H1 (cell line): ENCODE measurements around the gene RGS14. TPM values are rescaled to one million over a fixed set of nuclear protein-coding genes. Genes with fewer than 3 reads are reported as not detected.
A peak's percentile ranks its signal among the peaks of the same experiment; 100 is the strongest.

Experiments
- CTCF ChIA-PET: fragments of 300-600 bp; sonication (Branson Sonifier 250); formaldehyde crosslinking; loops from one replicate; lab custom pipeline; 2021; ENCODE audit not compliant: partially characterized antibody; lab: Charles Lee
- POLR2A ChIA-PET: fragments of 300-600 bp; sonication (Branson Sonifier 250); formaldehyde crosslinking; loops from one replicate; lab custom pipeline; 2021; ENCODE audit warnings: inconsistent platforms; ENCODE audit not compliant: partially characterized antibody; lab: Charles Lee
- DNase-seq, 2 experiments: peaks; one replicate each; pipeline versions ENCODE4 v3.0.0 to v3.0.0-alpha.2; 2010 to 2022; ENCODE audit warnings: low spot score in 2 of 2, low read depth in 1 of 2, mixed read lengths in 1 of 2
- FAIRE-seq: peaks from 2 replicates; lab custom pipeline; 2011; peaks lifted over from hg19 to GRCh38; lab: Jason Lieb, UNC
- H2AFZ ChIP-seq: 2 replicates; pipeline ENCODE4 v1.8.1; 2012; ENCODE audit warnings: low read length, inconsistent platforms
- H2AK5ac ChIP-seq: 2 replicates; pipeline ENCODE4 v1.6.1; 2013; ENCODE audit warnings: low read depth, low read length
- H2BK120ac ChIP-seq: replicated peaks from 2 replicates; pipeline ENCODE3; 2013; ENCODE audit warnings: low read depth, low read length, inconsistent platforms
- H2BK12ac ChIP-seq: 2 replicates; pipeline ENCODE4 v1.6.1; 2013; ENCODE audit warnings: low read depth, low read length
- H2BK15ac ChIP-seq: 2 replicates; pipeline ENCODE4 v1.6.1; 2013; ENCODE audit warnings: low read length
- H2BK20ac ChIP-seq: 2 replicates; pipeline ENCODE4 v1.6.1; 2013; ENCODE audit warnings: low read length
- H2BK5ac ChIP-seq: 2 replicates; pipeline ENCODE4 v1.6.1; 2013; ENCODE audit warnings: low read depth, low read length
- H3K14ac ChIP-seq: 2 replicates; pipeline ENCODE4 v1.6.1; 2013; ENCODE audit warnings: inconsistent platforms; ENCODE audit not compliant: insufficient read length
- H3K18ac ChIP-seq: 2 replicates; pipeline ENCODE4 v1.6.1; 2013; ENCODE audit warnings: low read length; ENCODE audit errors: extremely low read depth
- H3K23ac ChIP-seq: 2 replicates; pipeline ENCODE4 v1.6.1; 2013; ENCODE audit warnings: inconsistent platforms; ENCODE audit not compliant: insufficient read length
- H3K23me2 ChIP-seq: 2 replicates; pipeline ENCODE4 v1.6.1; 2013; ENCODE audit warnings: low read depth, low read length
- H3K27ac ChIP-seq: 2 replicates; pipeline ENCODE4 v1.6.1; 2011; ENCODE audit warnings: low read depth, low read length, inconsistent platforms
- H3K27me3 ChIP-seq, 4 experiments: replicated peaks in 1 of 4; 1 replicate in 1 of 4; 2 replicates in 3 of 4; pipeline versions ENCODE4 v1.6.1 to v1.8.1; 2011 to 2013; ENCODE audit warnings: low read length in 3 of 4, mild to moderate bottlenecking in 3 of 4, inconsistent platforms in 2 of 4, mixed read lengths in 2 of 4, moderate library complexity in 1 of 4; ENCODE audit not compliant: control insufficient read depth in 3 of 4, insufficient read depth in 3 of 4; ENCODE audit errors: extremely low read depth in 1 of 4
- H3K36me3 ChIP-seq, 4 experiments: 2 replicates each; pipeline versions ENCODE4 v1.6.1 to v1.8.1; 2011 to 2013; ENCODE audit warnings: mild to moderate bottlenecking in 4 of 4, low read length in 3 of 4, moderate library complexity in 2 of 4, control low read depth in 1 of 4, inconsistent platforms in 1 of 4; ENCODE audit not compliant: insufficient read depth in 4 of 4, control insufficient read depth in 2 of 4
- H3K4ac ChIP-seq: replicated peaks from 2 replicates; pipeline ENCODE3; 2013; ENCODE audit warnings: low read length, low read depth, mixed read lengths, inconsistent platforms; ENCODE audit not compliant: insufficient read length
- H3K4me1 ChIP-seq, 4 experiments: replicated peaks in 1 of 4; 1 replicate in 1 of 4; 2 replicates in 3 of 4; pipeline versions ENCODE4 v1.6.1 to v1.8.1; 2011 to 2013; ENCODE audit warnings: low read length in 3 of 4, inconsistent platforms in 2 of 4, mixed read lengths in 1 of 4; ENCODE audit not compliant: insufficient read depth in 4 of 4, control insufficient read depth in 3 of 4
- H3K4me2 ChIP-seq, 2 experiments: 2 replicates each; pipeline versions ENCODE4 v1.6.1 to v1.8.1; 2011 to 2013; ENCODE audit warnings: low read depth in 2 of 2, low read length in 2 of 2, control low read depth in 1 of 2, inconsistent platforms in 1 of 2, mild to moderate bottlenecking in 1 of 2; ENCODE audit not compliant: insufficient read depth in 1 of 2
- H3K4me3 ChIP-seq, 4 experiments: fragments of 200-600, 300-600 bp in 1 of 4; sonication (generic), shearing (Covaris generic), sonication (Bioruptor Twin) in 1 of 4; 2 replicates each; pipeline versions ENCODE4 v1.5.1 to v1.8.1; 2011 to 2016; ENCODE audit warnings: low read length in 4 of 4, low read depth in 3 of 4, control low read depth in 2 of 4, inconsistent platforms in 2 of 4, mild to moderate bottlenecking in 2 of 4, mixed read lengths in 1 of 4, moderate library complexity in 1 of 4; ENCODE audit not compliant: insufficient read depth in 2 of 4; ENCODE audit errors: extremely low read depth in 1 of 4
- H3K56ac ChIP-seq: replicated peaks from 2 replicates; pipeline ENCODE3; 2013; ENCODE audit warnings: low read depth, mild to moderate bottlenecking, mixed read lengths, low read length, inconsistent platforms; ENCODE audit not compliant: insufficient read length
- H3K79me1 ChIP-seq: 2 replicates; pipeline ENCODE4 v1.6.1; 2013; ENCODE audit warnings: low read depth, low read length, control low read depth
- H3K79me2 ChIP-seq, 2 experiments: 2 replicates each; pipeline versions ENCODE4 v1.6.1 to v1.8.1; 2012 to 2013; ENCODE audit warnings: low read length in 2 of 2, mild to moderate bottlenecking in 2 of 2, inconsistent platforms in 1 of 2; ENCODE audit not compliant: insufficient read depth in 2 of 2, control insufficient read depth in 1 of 2
- H3K9ac ChIP-seq, 4 experiments: replicated peaks in 1 of 4; 1 replicate in 1 of 4; 2 replicates in 3 of 4; pipeline versions ENCODE4 v1.6.1 to v1.8.1; 2011 to 2013; ENCODE audit warnings: low read depth in 3 of 4, low read length in 3 of 4, control low read depth in 2 of 4, mild to moderate bottlenecking in 2 of 4, moderate library complexity in 2 of 4, inconsistent platforms in 1 of 4; ENCODE audit errors: extremely low read depth in 1 of 4
- H3K9me3 ChIP-seq, 2 experiments: 2 replicates each; pipeline versions ENCODE4 v1.6.1 to v1.8.1; 2012 to 2013; ENCODE audit warnings: mild to moderate bottlenecking in 2 of 2, moderate library complexity in 2 of 2, control low read depth in 1 of 2, inconsistent platforms in 1 of 2, low read depth in 1 of 2, low read length in 1 of 2, mixed read lengths in 1 of 2; ENCODE audit not compliant: insufficient read depth in 2 of 2
- H4K20me1 ChIP-seq, 2 experiments: replicated peaks in 1 of 2; 2 replicates each; pipeline versions ENCODE3 to v1.8.1; 2011 to 2013; ENCODE audit warnings: inconsistent platforms in 2 of 2, low read length in 2 of 2, mild to moderate bottlenecking in 1 of 2; ENCODE audit not compliant: insufficient read depth in 2 of 2, control insufficient read depth in 1 of 2
- H4K5ac ChIP-seq: 2 replicates; pipeline ENCODE4 v1.6.1; 2013; ENCODE audit warnings: low read length, low read depth, mixed read lengths, inconsistent platforms; ENCODE audit not compliant: insufficient read length
- H4K8ac ChIP-seq: 2 replicates; pipeline ENCODE4 v1.8.0; 2013; ENCODE audit warnings: mild to moderate bottlenecking, moderate library complexity, low read length, inconsistent platforms; ENCODE audit not compliant: insufficient read depth; ENCODE audit errors: extremely low read depth
- H4K91ac ChIP-seq: replicated peaks from 2 replicates; pipeline ENCODE3; 2013; ENCODE audit warnings: low read length, mixed read lengths, inconsistent platforms; ENCODE audit not compliant: insufficient read length
- JUN ChIP-seq: IDR thresholded peaks from 2 replicates; pipeline ENCODE4 v1.6.1; 2011; ENCODE audit warnings: low read depth, mild to moderate bottlenecking, improper control_type of control experiment, low read length
- RAD21 ChIP-seq, 2 experiments: IDR thresholded peaks in 1 of 2; conservative IDR thresholded peaks in 1 of 2; 2 replicates each; pipeline ENCODE4 v1.6.1; 2011; ENCODE audit warnings: low read depth in 2 of 2, low read length in 2 of 2, improper control_type of control experiment in 1 of 2, inconsistent platforms in 1 of 2, mild to moderate bottlenecking in 1 of 2, moderate library complexity in 1 of 2
- WGBS, 2 experiments: shearing (Covaris generic) in 1 of 2; methylation state at CpG; one replicate each; pipeline versions ENCODE4 v1.1.6 to v1.1.7; 2013 to 2015; ENCODE audit warnings: low lambda C conversion rate in 2 of 2, mixed read lengths in 2 of 2, inconsistent platforms in 1 of 2, low coverage in 1 of 2, missing lambda C conversion rate in 1 of 2; ENCODE audit not compliant: insufficient replicate concordance in 2 of 2, insufficient coverage in 1 of 2, insufficient read length in 1 of 2; ENCODE audit errors: extremely low coverage in 1 of 2, missing lambda C conversion rate in 1 of 2; 5-methylcytosine and 5-hydroxymethylcytosine counted together
- polyA plus RNA-seq, 7 experiments: library from polyadenylated mRNA; depleted of rRNA in 3 of 7; stranded (reverse) in 5 of 7; unstranded in 2 of 7; fragments of >200 nt in 5 of 7; fragments of 200-250 nt in 2 of 7; gene quantifications; 1 replicate in 5 of 7; 2 replicates in 1 of 7; 4 replicates in 1 of 7; pipeline versions ENCODE4 v1.2.1 to v1.2.3, GENCODE V29; 2011 to 2013; ENCODE audit warnings: missing spikeins in 2 of 7, mixed read lengths in 2 of 7
- total RNA-seq: library from RNA; stranded (reverse); fragmentation: NEBNext Ultra II Directional; extraction: Animal tissue kit (Norgen Biotek cat#: 25700); gene quantifications from 2 replicates; pipeline ENCODE4 v1.2.1, GENCODE V29; 2021
- TF ChIP-seq, protein P1 (sequence below), 3 experiments: IDR thresholded peaks; 1 replicate in 2 of 3; 2 replicates in 1 of 3; pipeline versions ENCODE4 v1.5.1 to v1.6.1; 2011; ENCODE audit warnings: low read length in 3 of 3, mild to moderate bottlenecking in 3 of 3, inconsistent platforms in 2 of 3, low read depth in 1 of 3, moderate library complexity in 1 of 3; ENCODE audit not compliant: insufficient read depth in 1 of 3; ENCODE audit errors: control extremely low read depth in 1 of 3

Gene RGS14
- total and polyA plus RNA-seq, 2 of the 8 experiments (the other 6 are each of a cell fraction or from before 2014, with no cell fraction given): 24.4 to 46.1 TPM

DNA sequence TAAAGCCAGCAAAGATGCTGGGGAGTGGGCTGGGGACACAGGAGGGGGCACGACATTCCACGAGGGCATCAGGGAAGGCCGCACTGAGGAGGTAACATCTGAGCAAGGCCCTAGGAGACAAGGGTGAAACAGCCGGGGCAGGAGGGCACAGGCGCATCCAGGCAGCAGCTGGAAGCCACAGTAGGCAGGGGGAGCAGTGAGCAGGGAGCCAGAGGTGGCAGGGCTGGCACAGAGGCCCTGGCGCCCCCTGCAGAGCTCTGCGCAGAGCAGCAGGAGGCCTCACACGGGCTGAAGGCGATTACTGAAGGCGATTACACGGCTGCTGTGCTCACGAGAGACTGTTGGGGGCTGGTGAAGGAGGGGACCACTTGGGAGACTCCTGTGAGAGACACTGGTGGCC, 21.6 kb upstream of the RGS14 start:
- Histone ChIP-seq H3K4me3 (no peak overlapping the region), H3K27ac (peak overlapping the region; percentile 64; the same call in 1 of the 2 replicates), H2BK120ac (no peak overlapping the region), H3K4me2 (no peak overlapping the region; a peak in 1 of 4 replicates), H2AFZ (no peak overlapping the region), H4K5ac (no peak overlapping the region), H4K8ac (no peak overlapping the region), H3K56ac (no peak overlapping the region), H3K79me1 (peaks cover 9% of the 10 kb centered on the region), H3K18ac (no peak overlapping the region), H4K20me1 (peaks cover 0 to 17% of the 10 kb centered on the region in 2 experiments), H2AK5ac (no peak overlapping the region), H4K91ac (no peak overlapping the region), H3K27me3 (no peaks in the 10 kb centered on the region), H3K36me3 (peaks cover 22 to 33% (median 32%) of the 10 kb centered on the region in 4 experiments), H2BK20ac (no peak overlapping the region), H3K4me1 (peaks cover 0 to 5% (median 3%) of the 10 kb centered on the region in 4 experiments; a peak in 4 of 7 replicates), H3K4ac (no peak overlapping the region), H2BK15ac (no peak overlapping the region), H3K23ac (no peak overlapping the region), H3K23me2 (no peaks in the 10 kb centered on the region), H3K9me3 (no peaks in the 10 kb centered on the region), H3K14ac (no peak overlapping the region), H2BK12ac (no peak overlapping the region), H3K79me2 (peaks cover 3 to 8% of the 10 kb centered on the region in 2 experiments; a peak in 2 of 4 replicates), H2BK5ac (peak overlapping the region; percentile 60; the same call in 1 of the 2 replicates), H3K9ac (no peak overlapping the region)
- no peak for DNase-seq
- CTCF ChIA-PET: interaction anchor here (0.9 to 10.3 kb wide), 14 partner anchors 8 to 103 kb away, joined by 3 to 100 read pairs (median 4); partner anchors contain the start of genes LMAN2 and RGS14
- 84% methylated on average over 12 of the region's 12 CpGs; no CpG with 5 or more reads in 1 of the 2 experiments for WGBS, 2 experiments
- TF ChIP-seq JUN (no peak), RAD21 (IDR thresholded peaks at IDR 0.05 in 1 of 2, conservative IDR thresholded peaks at IDR 0.05 in 1 of 2; ENCODE audit: low read depth in 2 of 2, low read length in 2 of 2) (peak; percentile 13 to 27; a peak in 1 of 4 replicates)
- TF ChIP-seq, protein P1, sequence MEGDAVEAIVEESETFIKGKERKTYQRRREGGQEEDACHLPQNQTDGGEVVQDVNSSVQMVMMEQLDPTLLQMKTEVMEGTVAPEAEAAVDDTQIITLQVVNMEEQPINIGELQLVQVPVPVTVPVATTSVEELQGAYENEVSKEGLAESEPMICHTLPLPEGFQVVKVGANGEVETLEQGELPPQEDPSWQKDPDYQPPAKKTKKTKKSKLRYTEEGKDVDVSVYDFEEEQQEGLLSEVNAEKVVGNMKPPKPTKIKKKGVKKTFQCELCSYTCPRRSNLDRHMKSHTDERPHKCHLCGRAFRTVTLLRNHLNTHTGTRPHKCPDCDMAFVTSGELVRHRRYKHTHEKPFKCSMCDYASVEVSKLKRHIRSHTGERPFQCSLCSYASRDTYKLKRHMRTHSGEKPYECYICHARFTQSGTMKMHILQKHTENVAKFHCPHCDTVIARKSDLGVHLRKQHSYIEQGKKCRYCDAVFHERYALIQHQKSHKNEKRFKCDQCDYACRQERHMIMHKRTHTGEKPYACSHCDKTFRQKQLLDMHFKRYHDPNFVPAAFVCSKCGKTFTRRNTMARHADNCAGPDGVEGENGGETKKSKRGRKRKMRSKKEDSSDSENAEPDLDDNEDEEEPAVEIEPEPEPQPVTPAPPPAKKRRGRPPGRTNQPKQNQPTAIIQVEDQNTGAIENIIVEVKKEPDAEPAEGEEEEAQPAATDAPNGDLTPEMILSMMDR (IDR thresholded peaks at IDR 0.05; ENCODE audit: control extremely low read depth in 1 of 3, insufficient read depth in 1 of 3, low read depth in 1 of 3, low read length in 3 of 3): peak in 2 of 3 experiments; percentile 39 to 74; a peak in 3 of 4 replicates
- POLR2A ChIA-PET: interaction anchor here (0.6 to 2.0 kb wide), 8 partner anchors 9 to 1284 kb away, joined by 3 to 7 read pairs (median 4); partner anchors contain the start of gene LMAN2
- no peak for FAIRE-seq
